Gastrocnemius medialis (tissue), 4 donors: Measurements from ENCODE around the gene ZMAT3.

ENCODE experiments used
- POLR2A ChIP-seq, 2 donors: fragments of 450-650 bp; IDR thresholded peaks; one replicate each; pipeline ENCODE4 v1.6.1; 2017; ENCODE audit warnings: antibody characterized with exemption in 2 of 2, mild to moderate bottlenecking in 2 of 2, moderate library complexity in 2 of 2
- TF ChIP-seq, protein P1 (sequence below), 5 experiments: fragments of 450-650 bp in 3 of 5; fragments of 200-600 bp in 2 of 5; sonication (generic) in 2 of 5; IDR thresholded peaks in 4 of 5; conservative IDR thresholded peaks in 1 of 5; 1 replicate in 4 of 5; 2 replicates in 1 of 5; pipeline ENCODE4 v1.5.1; 2016 to 2019; ENCODE audit warnings: antibody characterized with exemption in 5 of 5, mild to moderate bottlenecking in 3 of 5, moderate library complexity in 3 of 5

DNA sequence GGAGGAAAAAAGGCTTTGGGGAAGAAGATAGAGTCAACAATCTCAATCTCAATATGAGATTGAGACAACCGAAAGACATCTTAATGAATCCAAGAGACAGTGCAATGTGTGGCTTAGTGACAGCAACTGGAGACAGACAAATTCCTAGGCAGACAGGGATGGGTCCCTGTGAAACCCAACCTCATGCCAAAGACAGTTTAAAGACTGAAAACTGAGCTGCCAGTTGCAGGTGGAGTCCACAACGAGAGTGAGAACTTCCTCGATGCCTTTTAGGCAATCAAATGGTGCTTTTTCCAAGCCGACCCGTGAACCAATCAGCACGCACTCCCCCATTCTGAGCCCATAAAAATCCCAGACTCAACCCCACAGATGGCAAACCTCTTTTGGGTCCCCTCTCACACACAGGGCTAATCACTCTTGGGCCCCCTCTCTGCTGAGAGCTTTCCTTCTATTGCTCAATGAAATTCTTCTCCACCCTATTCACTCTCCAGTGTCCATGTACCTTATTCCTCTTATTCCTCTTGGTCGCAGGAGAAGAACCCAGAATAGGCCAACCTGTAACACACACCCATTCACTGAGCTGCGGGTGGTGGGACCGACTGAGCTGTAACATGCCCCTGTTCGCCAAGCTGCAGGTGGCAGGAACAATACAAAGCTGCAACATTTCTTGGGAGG lies 34.8 kb downstream of the ZMAT3 start:
- TF ChIP-seq, protein P1, sequence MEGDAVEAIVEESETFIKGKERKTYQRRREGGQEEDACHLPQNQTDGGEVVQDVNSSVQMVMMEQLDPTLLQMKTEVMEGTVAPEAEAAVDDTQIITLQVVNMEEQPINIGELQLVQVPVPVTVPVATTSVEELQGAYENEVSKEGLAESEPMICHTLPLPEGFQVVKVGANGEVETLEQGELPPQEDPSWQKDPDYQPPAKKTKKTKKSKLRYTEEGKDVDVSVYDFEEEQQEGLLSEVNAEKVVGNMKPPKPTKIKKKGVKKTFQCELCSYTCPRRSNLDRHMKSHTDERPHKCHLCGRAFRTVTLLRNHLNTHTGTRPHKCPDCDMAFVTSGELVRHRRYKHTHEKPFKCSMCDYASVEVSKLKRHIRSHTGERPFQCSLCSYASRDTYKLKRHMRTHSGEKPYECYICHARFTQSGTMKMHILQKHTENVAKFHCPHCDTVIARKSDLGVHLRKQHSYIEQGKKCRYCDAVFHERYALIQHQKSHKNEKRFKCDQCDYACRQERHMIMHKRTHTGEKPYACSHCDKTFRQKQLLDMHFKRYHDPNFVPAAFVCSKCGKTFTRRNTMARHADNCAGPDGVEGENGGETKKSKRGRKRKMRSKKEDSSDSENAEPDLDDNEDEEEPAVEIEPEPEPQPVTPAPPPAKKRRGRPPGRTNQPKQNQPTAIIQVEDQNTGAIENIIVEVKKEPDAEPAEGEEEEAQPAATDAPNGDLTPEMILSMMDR (IDR thresholded peaks at IDR 0.05 in 4 of 5, conservative IDR thresholded peaks at IDR 0.05 in 1 of 5), result no peak
- no peak for TF ChIP-seq POLR2A (IDR thresholded peaks at IDR 0.05)
